ENCODE data around the gene TMIE. TPM values are rescaled to one million over a fixed set of nuclear protein-coding genes. Genes with fewer than 3 reads are reported as not detected.

TMIE gene
- total and polyA plus RNA-seq, 5 experiments from 2014 or later = 0.29 to 2.2 (median 1.4) TPM

DNA sequence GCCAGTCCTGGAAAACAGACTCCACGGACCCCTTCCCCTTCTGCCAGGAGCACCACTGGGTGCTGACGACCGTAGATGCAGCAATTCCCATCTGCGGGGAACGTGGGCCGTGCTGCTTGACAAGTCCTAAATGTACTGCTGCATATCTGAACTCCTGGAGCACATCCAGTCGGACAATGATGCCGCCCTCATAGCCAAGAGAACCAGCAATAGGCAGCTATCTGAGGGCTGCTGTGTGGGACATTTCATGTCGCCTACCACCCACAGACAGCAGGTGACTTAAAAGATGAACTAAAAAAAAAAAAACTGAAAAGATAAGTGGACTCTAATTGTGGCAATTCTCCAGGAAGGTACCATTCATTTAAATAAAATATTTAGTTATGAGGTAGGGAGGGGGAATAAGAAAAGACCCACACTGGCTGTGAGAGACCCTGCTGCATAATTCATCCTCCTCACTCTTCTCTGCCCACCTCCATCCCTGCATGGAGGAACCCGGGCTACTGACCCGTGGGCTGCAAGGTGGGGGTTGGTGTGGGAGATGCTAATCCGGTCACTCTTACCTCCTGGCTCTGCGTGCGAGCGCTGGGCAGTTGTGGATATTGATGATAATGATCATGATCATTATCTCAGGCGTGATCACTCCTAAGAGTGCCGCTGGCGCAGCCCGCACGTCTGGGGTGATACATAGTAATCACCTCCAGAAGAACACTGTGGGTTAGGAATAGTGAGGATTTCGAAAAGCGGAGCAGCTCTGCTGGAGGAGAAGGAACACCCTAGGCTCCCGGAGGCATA is 36.0 kb upstream of the TMIE start:
- no peaks in the 10 kb centered on the region for H3K36me3 Mint-ChIP-seq
- no peaks in the 10 kb centered on the region for H3K4me1 Mint-ChIP-seq
- H3K9me3 Mint-ChIP-seq = no peaks in the 10 kb centered on the region
- DNase-seq (no peak), ATAC-seq (no peak)
- POLR2A ChIA-PET = no interaction called here
- no peak overlapping the region for H3K27ac Mint-ChIP-seq
- H3K4me3 Mint-ChIP-seq = no peak overlapping the region
- peaks cover 0 to 6% (median 0%) of the 10 kb centered on the region in 5 donors for H3K27me3 Mint-ChIP-seq

DNA sequence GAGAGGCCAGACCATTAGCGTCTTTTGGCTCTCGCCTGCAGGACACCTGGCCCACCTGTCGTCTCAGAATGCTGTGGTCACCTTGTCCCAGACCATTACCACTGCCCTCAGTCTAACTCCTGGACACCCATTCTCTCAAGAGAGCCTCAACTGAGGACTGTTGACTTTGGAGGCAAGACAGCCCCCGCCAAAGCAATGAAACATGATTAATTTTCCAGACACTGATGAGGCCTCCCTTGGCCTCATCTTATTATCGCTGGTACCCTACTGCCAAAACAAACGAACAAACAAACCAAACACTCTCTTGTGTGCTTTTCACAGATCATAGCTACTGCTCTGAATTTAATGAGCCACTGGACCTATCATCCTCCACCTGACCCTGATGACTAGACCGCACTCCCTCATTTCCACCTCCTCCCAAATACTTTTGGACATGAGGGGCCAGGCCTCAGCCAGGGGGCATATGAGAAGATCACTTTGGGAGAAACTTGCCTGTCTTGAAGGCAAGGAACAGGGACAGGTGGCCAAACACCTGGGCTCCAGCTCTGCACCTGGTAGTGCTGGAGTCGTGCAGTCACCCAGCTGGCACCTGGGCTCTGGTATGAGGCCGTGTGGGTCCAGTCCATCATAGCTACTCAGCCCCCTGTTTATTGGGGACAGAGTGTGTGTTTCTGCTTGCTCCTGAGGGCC is 35.3 kb upstream of the TMIE start:
- Mint-ChIP-seq H3K4me3 (no peak overlapping the region), H3K4me1 (no peaks in the 10 kb centered on the region), H3K9me3 (no peaks in the 10 kb centered on the region), H3K27me3 (peaks cover 0 to 6% (median 0%) of the 10 kb centered on the region in 5 donors), H3K27ac (no peak overlapping the region), H3K36me3 (no peaks in the 10 kb centered on the region)
- POLR2A ChIA-PET = no interaction called here
- ATAC-seq (no peak), DNase-seq (peak in 1 of 10 donors; percentile 8)

DNA sequence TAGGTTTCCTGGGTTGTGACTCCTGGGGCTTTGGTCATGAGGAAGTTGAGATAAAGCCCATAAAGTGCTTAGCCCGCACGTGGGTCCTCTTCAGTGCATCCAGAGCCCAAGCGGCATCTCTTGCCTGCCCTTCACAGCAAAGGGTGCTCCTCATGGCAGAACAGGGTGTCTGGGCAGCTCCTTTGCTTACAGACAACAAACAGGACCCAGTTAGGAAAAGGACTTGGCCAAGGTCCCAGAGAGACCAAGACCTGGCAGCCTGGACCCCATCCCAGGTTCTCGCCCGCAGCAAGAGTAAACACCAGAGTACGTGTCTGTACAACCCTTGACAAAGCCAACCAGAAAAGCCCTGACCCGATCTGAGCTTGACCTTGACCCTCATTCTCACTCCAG is 34.7 kb upstream of the TMIE start:
- Mint-ChIP-seq H3K36me3 (no peaks in the 10 kb centered on the region), H3K9me3 (no peaks in the 10 kb centered on the region), H3K27me3 (peaks cover 0 to 6% (median 0%) of the 10 kb centered on the region in 5 donors), H3K27ac (peak overlapping the region in 4 of 10 donors; percentile 4 to 50 (median 14)), H3K4me1 (no peaks in the 10 kb centered on the region), H3K4me3 (no peak overlapping the region)
- DNase-seq (peak in 1 of 10 donors; percentile 11), ATAC-seq (no peak)
- POLR2A ChIA-PET = no interaction called here

DNA sequence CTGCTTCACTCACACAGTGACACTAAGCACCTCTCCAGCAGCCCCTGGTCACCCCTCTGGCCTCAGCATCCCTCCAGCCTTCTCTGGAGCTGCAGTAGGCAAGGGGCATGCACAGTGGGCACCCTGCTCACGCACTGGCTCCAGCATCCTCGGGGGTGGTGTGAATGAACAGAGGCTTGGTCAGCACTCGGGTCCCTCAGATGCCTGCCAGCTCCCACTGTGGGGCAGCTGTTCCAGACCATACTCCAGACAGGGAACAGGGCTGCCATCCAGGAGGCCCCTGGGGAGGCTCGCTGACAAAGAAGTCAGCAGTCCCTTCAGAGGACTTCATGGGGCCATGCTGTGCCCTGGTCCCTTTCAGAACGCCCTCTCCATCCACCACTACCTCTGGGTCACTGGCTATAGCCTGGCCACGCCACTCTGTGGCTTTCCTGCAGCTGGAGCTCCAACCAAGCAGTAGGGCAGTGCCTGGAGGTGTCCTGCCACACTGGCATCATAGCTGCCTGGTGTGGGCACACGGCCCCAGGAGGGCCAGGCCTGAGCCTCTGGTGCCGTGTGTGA is 34.1 kb upstream of the TMIE start:
- Mint-ChIP-seq H3K27ac (peak overlapping the region in 3 of 10 donors; percentile 4 to 50 (median 17)), H3K4me1 (no peaks in the 10 kb centered on the region), H3K4me3 (no peak overlapping the region), H3K27me3 (peaks cover 0 to 3% (median 0%) of the 10 kb centered on the region in 5 donors), H3K36me3 (no peaks in the 10 kb centered on the region), H3K9me3 (no peaks in the 10 kb centered on the region)
- ATAC-seq (no peak), DNase-seq (peak in 1 of 10 donors; percentile 13)
- POLR2A ChIA-PET = no interaction called here

DNA sequence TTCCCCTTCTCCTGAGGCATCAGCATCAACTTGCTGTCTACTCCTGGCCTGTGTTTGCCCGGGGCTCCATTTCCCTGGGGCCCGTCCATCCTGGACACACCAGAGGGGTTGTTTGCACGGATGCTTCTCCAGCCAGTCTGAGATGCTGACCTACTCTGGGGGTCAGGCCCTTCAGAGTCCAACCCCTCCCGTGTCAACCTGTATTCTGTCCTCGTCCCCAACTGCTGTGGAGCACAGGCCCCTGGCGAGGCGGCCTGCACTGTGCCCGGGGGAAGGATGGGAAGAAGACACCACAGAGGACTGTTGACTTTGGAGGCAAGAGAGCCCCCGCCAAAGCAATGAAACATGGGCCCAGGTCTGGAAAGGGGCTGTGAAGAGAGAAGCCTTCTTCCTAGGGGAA is 33.5 kb upstream of the TMIE start:
- no peaks in the 10 kb centered on the region for H3K9me3 Mint-ChIP-seq
- no peaks in the 10 kb centered on the region for H3K36me3 Mint-ChIP-seq
- H3K27me3 Mint-ChIP-seq = peaks cover 0 to 2% (median 0%) of the 10 kb centered on the region in 5 donors
- peak overlapping the region in 1 of 10 donors; percentile 79 for H3K27ac Mint-ChIP-seq
- POLR2A ChIA-PET = no interaction called here
- no peak for DNase-seq
- ATAC-seq = no peak
- H3K4me3 Mint-ChIP-seq = no peak overlapping the region
- H3K4me1 Mint-ChIP-seq = no peaks in the 10 kb centered on the region

DNA sequence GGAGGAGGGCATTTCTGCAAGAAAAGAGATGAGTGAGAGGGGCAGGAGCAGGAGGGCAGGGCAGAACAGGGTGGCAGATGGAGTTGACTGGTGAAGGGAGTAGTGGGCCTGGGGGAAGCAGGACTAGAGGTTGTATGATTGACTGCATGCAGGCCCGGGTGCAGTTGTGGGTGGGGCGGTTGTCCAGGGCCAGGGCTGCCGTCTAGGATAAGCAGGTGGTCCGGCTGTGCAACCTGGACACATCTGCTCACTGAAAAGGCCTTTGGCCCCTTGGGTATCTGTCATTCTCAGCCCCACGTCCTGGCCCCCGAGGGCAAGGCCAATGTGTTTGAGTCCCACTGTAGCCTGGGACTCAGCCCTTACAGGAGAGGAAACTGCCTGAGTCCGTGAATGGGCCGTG is 33.1 kb upstream of the TMIE start:
- Mint-ChIP-seq H3K27me3 (no peaks in the 10 kb centered on the region), H3K4me1 (no peaks in the 10 kb centered on the region), H3K9me3 (no peaks in the 10 kb centered on the region), H3K27ac (peak overlapping the region in 1 of 10 donors; percentile 79), H3K4me3 (no peak overlapping the region), H3K36me3 (no peaks in the 10 kb centered on the region)
- POLR2A ChIA-PET = no interaction called here
- no peak for ATAC-seq
- DNase-seq = no peak

DNA sequence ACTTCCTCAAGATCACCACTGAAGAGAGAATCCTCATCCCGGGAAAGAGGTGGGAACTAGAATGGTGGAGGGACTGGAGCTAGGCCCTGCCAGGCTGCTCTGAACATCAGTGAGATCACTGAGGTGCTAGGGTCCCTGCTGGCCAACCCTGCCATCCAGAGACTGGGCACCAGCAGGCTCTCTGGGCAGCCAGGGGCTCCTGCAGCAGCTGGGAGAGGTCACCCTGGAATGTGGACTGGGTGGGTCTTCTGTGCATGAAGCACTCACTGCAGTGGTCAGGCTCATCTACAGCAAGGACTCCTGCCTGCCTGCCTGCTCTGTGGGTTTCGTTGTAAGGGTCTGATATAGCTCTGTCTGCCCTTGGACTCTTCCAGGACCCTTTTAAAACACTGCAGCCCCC is 32.6 kb upstream of the TMIE start:
- ATAC-seq = no peak
- no peak overlapping the region for H3K4me3 Mint-ChIP-seq
- H3K27me3 Mint-ChIP-seq = no peaks in the 10 kb centered on the region
- no peak for DNase-seq
- no peaks in the 10 kb centered on the region for H3K9me3 Mint-ChIP-seq
- no peaks in the 10 kb centered on the region for H3K36me3 Mint-ChIP-seq
- POLR2A ChIA-PET = no interaction called here
- no peaks in the 10 kb centered on the region for H3K4me1 Mint-ChIP-seq
- H3K27ac Mint-ChIP-seq = peak overlapping the region in 1 of 10 donors; percentile 79

DNA sequence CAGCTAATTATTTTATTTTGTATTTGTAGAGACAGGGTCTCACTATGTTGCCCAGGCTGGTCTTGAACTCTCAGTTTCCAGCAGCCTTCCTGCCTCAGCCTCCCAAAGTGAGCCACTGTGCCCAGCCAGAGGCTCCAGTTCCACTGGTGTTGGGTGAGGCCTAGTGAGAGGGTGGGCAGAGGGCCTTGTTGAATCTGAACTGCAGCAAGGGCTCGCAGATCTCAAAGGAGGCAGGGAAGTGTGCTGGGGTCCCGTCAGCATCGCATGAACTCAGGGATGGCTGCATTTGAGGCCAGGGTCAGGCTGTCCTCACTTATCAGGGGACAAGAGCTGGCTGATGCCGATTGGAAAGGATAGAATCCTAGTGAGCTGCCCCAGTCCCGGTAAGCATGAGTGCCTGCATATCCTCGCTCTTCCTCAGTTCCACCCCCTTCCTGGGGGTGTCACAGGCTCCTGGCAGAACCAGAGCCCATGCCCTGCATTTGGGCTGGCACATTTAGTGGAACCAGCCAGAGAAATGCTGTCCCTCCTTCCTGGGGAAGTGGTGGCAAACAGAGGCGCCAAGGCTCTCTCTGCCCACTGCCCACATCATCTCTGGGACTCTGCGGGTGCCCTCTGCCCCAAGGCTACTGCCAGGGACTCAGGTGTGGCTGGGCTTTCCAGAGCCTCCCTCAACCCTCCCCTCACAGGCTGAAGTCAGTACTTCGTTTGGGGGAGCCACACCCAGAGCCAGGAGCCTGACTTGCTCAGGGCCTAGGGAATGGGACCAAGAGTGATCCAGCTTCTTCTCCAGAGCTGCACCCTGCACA is 31.8 kb upstream of the TMIE start:
- Mint-ChIP-seq H3K4me1 (no peaks in the 10 kb centered on the region), H3K9me3 (no peaks in the 10 kb centered on the region), H3K27me3 (no peaks in the 10 kb centered on the region), H3K4me3 (no peak overlapping the region), H3K36me3 (no peaks in the 10 kb centered on the region), H3K27ac (peak overlapping the region in 1 of 10 donors; percentile 38)
- POLR2A ChIA-PET = no interaction called here
- no peak for DNase-seq
- no peak for ATAC-seq

DNA sequence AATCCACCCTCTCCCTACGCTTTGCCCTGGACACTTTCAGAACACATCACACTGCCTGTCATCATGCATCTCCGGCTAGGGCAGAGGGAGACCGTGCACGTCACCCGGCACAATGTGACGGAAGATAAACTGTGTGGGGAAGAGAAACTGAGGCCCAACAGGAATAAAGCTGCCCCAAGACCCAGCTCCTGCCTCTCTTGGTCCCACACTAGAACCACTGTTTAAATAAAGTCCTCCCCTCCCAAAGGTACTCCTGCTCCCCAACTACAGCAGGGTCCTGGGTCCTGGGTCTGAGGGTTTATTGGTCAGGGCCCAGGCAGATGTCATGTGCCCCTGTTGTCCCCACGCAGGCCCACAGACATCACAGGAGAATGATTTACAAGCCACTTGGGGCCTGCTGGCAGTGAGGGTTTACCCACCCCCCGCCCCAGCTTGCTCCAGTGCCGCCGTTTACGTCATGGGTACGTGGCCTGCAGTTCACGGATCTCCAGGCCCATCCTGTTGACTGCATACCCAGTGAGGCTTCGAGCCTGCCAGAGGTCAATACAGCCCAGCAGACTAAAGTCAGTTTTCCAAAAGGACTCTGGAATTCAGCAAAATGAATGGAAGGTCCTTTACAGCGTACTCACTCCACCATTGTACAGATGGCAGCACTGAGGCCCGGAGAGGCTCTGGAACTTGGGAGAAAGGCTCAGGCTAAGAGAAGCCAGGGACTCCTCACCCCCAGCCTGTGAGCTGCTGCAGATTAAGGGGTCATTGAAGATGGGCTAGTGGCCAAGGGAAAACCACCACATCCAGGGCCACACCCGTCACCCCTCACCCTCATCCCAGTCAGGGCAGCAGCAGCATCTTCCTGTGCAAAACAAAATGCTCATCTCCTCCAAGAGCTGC is 30.9 kb upstream of the TMIE start:
- Mint-ChIP-seq H3K9me3 (no peaks in the 10 kb centered on the region), H3K4me3 (no peak overlapping the region), H3K27me3 (no peaks in the 10 kb centered on the region), H3K36me3 (no peaks in the 10 kb centered on the region), H3K4me1 (no peaks in the 10 kb centered on the region), H3K27ac (no peak overlapping the region)
- DNase-seq = no peak
- POLR2A ChIA-PET = no interaction called here
- no peak for ATAC-seq

DNA sequence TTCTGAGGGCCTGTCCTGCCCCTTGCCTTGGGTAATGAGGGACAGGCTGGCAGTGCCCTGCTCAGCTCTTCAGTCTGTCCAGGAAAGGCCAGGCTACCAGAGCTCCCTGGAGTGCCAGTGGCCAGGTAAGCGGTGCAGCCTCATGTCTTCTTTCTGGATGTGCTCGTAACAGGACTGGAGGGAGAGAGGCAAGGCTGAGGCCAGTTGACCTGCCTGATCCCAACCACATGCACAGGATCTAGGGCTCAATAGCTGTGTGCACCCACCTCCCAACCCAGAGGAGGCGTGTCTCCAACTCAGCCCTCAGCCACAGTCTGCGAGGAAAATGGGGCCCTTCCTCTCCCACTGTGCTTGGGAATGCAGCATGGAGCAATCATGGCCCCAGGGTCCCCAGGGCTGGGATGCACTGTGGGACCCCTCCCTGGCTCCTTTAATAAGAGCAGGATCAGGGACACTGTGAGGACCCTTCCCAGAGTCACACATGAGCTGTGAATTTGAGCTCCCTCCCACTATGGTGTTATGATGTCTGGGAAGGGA is 30.2 kb upstream of the TMIE start:
- Mint-ChIP-seq H3K27me3 (no peaks in the 10 kb centered on the region), H3K27ac (no peak overlapping the region)

DNA sequence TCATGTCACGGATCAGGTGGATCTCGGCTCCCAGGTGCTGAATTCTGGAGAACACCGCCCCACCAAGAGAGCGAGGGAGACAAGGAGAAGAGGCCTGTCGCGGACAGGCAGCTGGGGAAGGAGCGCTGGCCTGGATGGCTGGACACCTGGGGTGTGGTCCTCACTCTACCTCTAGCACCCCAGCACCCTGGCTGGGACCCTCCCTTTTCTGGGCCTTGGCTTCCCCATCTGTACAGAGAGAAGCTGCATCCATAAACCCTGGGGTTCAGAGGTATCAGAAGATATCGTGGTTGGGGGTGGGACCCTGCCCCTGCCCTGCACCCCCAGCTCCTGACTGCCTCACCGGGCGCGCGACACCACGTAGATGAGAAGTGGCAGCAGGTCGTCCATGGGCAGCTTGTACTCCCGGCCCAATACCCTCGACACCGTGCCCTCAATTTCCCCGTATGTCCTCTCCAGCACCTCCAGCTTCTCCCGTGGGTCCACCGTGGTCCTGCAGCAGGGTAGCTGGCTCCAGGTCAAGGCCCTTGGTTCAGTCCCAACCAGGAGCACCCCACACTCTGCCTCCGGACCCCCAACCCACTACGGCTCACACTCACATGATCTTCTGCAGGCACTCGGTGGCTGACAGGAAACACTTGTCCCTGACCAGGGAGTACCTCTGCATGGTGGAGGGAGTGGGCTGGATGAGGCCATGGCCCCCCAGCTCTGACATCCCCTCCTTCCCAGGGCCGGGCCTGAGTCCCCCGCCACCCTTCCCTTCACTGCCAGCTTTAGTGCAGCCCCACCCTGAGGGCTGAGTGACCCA is 29.4 kb upstream of the TMIE start:
- H3K4me1 Mint-ChIP-seq = no peaks in the 10 kb centered on the region
- H3K27ac Mint-ChIP-seq = peak overlapping the region in 3 of 10 donors; percentile 20 to 60 (median 48)
- H3K36me3 Mint-ChIP-seq = no peaks in the 10 kb centered on the region
- H3K27me3 Mint-ChIP-seq = no peaks in the 10 kb centered on the region
- H3K4me3 Mint-ChIP-seq = no peak overlapping the region
- no peaks in the 10 kb centered on the region for H3K9me3 Mint-ChIP-seq
- ATAC-seq = no peak
- DNase-seq = no peak
- POLR2A ChIA-PET = no interaction called here

More for the DNA sequence above, 30.2 kb upstream of the TMIE start:
- ATAC-seq = no peak
- DNase-seq = no peak
- Mint-ChIP-seq H3K4me3 (no peak overlapping the region), H3K4me1 (no peaks in the 10 kb centered on the region), H3K9me3 (no peaks in the 10 kb centered on the region), H3K36me3 (no peaks in the 10 kb centered on the region)
- POLR2A ChIA-PET = no interaction called here
